ENCODE measurements around the gene KCNH3.

DNA sequence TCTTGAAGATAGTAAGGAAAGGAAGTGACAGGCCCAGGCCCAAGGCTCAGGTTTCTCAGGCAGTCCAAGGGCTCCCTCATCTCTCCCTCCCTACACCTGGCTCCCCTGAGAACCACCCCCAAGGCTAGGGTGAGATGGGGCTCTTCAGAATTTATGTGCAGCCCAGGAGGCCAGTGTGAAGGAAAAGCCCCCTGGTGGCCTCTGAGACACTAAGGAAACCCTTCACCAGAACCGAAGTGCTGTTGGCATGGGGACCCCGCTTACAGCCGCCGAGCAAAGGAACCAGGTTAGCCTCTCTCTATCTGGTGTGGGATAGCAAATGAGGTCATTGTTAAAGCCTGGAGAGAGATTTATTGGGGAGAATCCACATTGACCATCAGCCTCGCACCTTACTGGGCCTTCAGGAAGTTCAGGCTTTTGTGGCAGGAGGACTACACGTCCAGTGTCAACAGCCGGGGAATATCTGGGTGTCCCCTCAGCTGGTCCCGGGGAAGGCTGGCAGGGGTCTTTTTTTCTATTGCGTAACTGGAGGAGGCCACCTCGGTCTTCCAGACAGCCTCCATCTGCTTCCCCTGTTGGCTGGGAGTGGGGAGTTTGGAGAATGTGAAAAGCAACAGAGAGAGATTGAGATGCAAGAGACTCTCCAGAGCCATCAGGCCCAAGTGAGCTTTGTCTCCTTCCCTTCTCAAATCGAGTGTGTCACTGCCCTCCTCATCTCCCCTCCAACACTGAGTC lies 48.5 kb downstream of the KCNH3 start:
- TF ChIP-seq CTCF (conservative IDR thresholded peaks at IDR 0.05; ENCODE audit: low read length) (peak; percentile 35), EZH2phosphoT487 (IDR thresholded peaks at IDR 0.05; ENCODE audit: borderline replicate concordance) (no peak)
